SK-N-SH (cell line): Measurements from ENCODE around the gene RPS6KA2. TPM values are rescaled to one million over a fixed set of nuclear protein-coding genes. Genes with fewer than 3 reads are reported as not detected.

Experiments used
- CTCF ChIA-PET: fragments of 300-600, 350-600 bp; formaldehyde crosslinking; extraction: SDS; loops from one replicate; lab custom pipeline; 2021; lab: Yijun Ruan, JAX
- POLR2A ChIA-PET: fragments of 350-600 bp; sonication (Branson Sonifier 250); formaldehyde crosslinking; extraction: SDS; loops from one replicate; lab custom pipeline; 2020; ENCODE audit warnings: antibody characterized with exemption, inconsistent platforms; lab: Yijun Ruan, JAX
- DNase-seq: peaks from one replicate; pipeline ENCODE4 v3.0.0; 2012
- H2AFZ ChIP-seq: fragments of 200-600 bp; sonication (generic); 2 replicates; pipeline ENCODE4 v1.8.1; 2016; ENCODE audit warnings: antibody characterized with exemption, mild to moderate bottlenecking, low read depth
- H3F3A ChIP-seq: fragments of 200-600 bp; sonication (generic); replicated peaks from 2 replicates; pipeline ENCODE3; 2016; ENCODE audit warnings: antibody characterized with exemption, mild to moderate bottlenecking; ENCODE audit not compliant: insufficient read depth
- H3K27ac ChIP-seq, 2 experiments: fragments of 200-500 bp in 1 of 2; fragments of 200-600 bp in 1 of 2; sonication (Bioruptor generic) in 1 of 2; sonication (generic), shearing (Covaris generic) in 1 of 2; 2 replicates each; pipeline versions ENCODE4 v1.5.1 to v1.6.1; 2014 to 2016; ENCODE audit warnings: low read depth in 2 of 2, inconsistent platforms in 1 of 2, low read length in 1 of 2, mild to moderate bottlenecking in 1 of 2, mixed read lengths in 1 of 2
- H3K27me3 ChIP-seq: fragments of 200-600 bp; sonication (generic), shearing (Covaris generic); 2 replicates; pipeline ENCODE4 v1.6.1; 2016; ENCODE audit warnings: mixed run types; ENCODE audit not compliant: insufficient read depth
- H3K36me3 ChIP-seq, 2 experiments: fragments of 200-500 bp in 1 of 2; fragments of 200-600 bp in 1 of 2; sonication (Bioruptor generic) in 1 of 2; sonication (generic) in 1 of 2; replicated peaks in 1 of 2; 2 replicates each; pipeline versions ENCODE3 to v1.5.1; 2014 to 2016; ENCODE audit warnings: low read length in 1 of 2, mild to moderate bottlenecking in 1 of 2; ENCODE audit not compliant: insufficient read depth in 2 of 2, control insufficient read depth in 1 of 2
- H3K4me1 ChIP-seq, 2 experiments: fragments of 200-500 bp in 1 of 2; fragments of 200-600 bp in 1 of 2; sonication (Bioruptor generic) in 1 of 2; sonication (generic), shearing (Covaris generic) in 1 of 2; 2 replicates each; pipeline versions ENCODE4 v1.5.1 to v1.6.1; 2014 to 2016; ENCODE audit warnings: low read depth in 1 of 2, low read length in 1 of 2, mixed run types in 1 of 2; ENCODE audit not compliant: insufficient read depth in 2 of 2, control insufficient read depth in 1 of 2
- H3K4me2 ChIP-seq: fragments of 200-600 bp; sonication (generic), shearing (Covaris generic); 2 replicates; pipeline ENCODE4 v1.6.1; 2017; ENCODE audit warnings: mixed run types
- H3K4me3 ChIP-seq, 2 experiments: fragments of 200-500 bp in 1 of 2; fragments of 200-600 bp in 1 of 2; sonication (Bioruptor generic) in 1 of 2; sonication (generic), shearing (Covaris generic) in 1 of 2; 2 replicates each; pipeline versions ENCODE4 v1.5.1 to v1.8.1; 2014 to 2016; ENCODE audit warnings: low read depth in 2 of 2, inconsistent platforms in 1 of 2, low read length in 1 of 2, mild to moderate bottlenecking in 1 of 2, mixed read lengths in 1 of 2, moderate library complexity in 1 of 2
- H3K79me2 ChIP-seq: fragments of 200-600 bp; sonication (generic); 2 replicates; pipeline ENCODE4 v1.8.1; 2017; ENCODE audit warnings: mild to moderate bottlenecking; ENCODE audit not compliant: insufficient read depth
- H3K9ac ChIP-seq: fragments of 200-600 bp; sonication (generic); 2 replicates; pipeline ENCODE4 v1.6.1; 2017; ENCODE audit warnings: mixed run types
- H3K9me2 ChIP-seq: fragments of 200-600 bp; sonication (generic); 2 replicates; pipeline ENCODE4 v1.6.1; 2017; ENCODE audit warnings: mixed run types
- H3K9me3 ChIP-seq: fragments of 200-600 bp; sonication (generic); 2 replicates; pipeline ENCODE4 v1.6.1; 2017; ENCODE audit warnings: mixed run types, mild to moderate bottlenecking, moderate library complexity
- H4K20me1 ChIP-seq: fragments of 200-600 bp; sonication (generic); 2 replicates; pipeline ENCODE4 v1.6.1; 2017; ENCODE audit warnings: mild to moderate bottlenecking, mixed run types; ENCODE audit not compliant: insufficient read depth
- CTCF ChIP-seq: fragments of 200-600 bp; sonication (generic); IDR thresholded peaks from 2 replicates; pipeline ENCODE4 v1.6.1; 2017; ENCODE audit warnings: antibody characterized with exemption, mild to moderate bottlenecking, moderate library complexity
- EP300 ChIP-seq, 2 experiments: IDR thresholded peaks; 2 replicates each; pipeline versions ENCODE4 v1.4.0 to v1.6.1; 2012; ENCODE audit warnings: borderline replicate concordance in 1 of 2, low read depth in 1 of 2, low read length in 1 of 2
- FOXM1 ChIP-seq: IDR thresholded peaks from 2 replicates; pipeline ENCODE4 v1.4.0; 2012; ENCODE audit warnings: low read depth, mild to moderate bottlenecking
- GABPA ChIP-seq: IDR thresholded peaks from 2 replicates; pipeline ENCODE4 v1.4.0; 2012; ENCODE audit warnings: low read depth, mild to moderate bottlenecking
- MAX ChIP-seq: IDR thresholded peaks from 2 replicates; pipeline ENCODE4 v1.4.0; 2012; ENCODE audit warnings: low read depth
- NFIC ChIP-seq: IDR thresholded peaks from 2 replicates; pipeline ENCODE4 v1.4.0; 2012; ENCODE audit warnings: borderline replicate concordance
- NRF1 ChIP-seq: IDR thresholded peaks from 2 replicates; pipeline ENCODE4 v1.6.1; 2012; ENCODE audit warnings: low read depth, mild to moderate bottlenecking, low read length
- PBX3 ChIP-seq: IDR thresholded peaks from 2 replicates; pipeline ENCODE4; 2012
- POLR2AphosphoS5 ChIP-seq: IDR thresholded peaks from 2 replicates; pipeline ENCODE4 v1.6.1; 2012; ENCODE audit warnings: low read depth, low read length
- RAD21 ChIP-seq: IDR thresholded peaks from 2 replicates; pipeline ENCODE4 v1.6.1; 2012; ENCODE audit warnings: mild to moderate bottlenecking, low read length
- RCOR1 ChIP-seq: fragments of 150-350 bp; IDR thresholded peaks from 2 replicates; pipeline ENCODE4 v1.6.1; 2017; ENCODE audit warnings: antibody characterized with exemption, low read length
- REST ChIP-seq: IDR thresholded peaks from 2 replicates; pipeline ENCODE4 v1.6.1; 2012; ENCODE audit warnings: mild to moderate bottlenecking, low read depth, low read length, moderate library complexity
- SIN3A ChIP-seq: IDR thresholded peaks from 2 replicates; pipeline ENCODE4 v1.6.1; 2012; ENCODE audit warnings: low read depth, mild to moderate bottlenecking, low read length, moderate library complexity, borderline replicate concordance
- TCF12 ChIP-seq: IDR thresholded peaks from 2 replicates; pipeline ENCODE4 v1.4.0; 2012
- TEAD4 ChIP-seq: IDR thresholded peaks from 2 replicates; pipeline ENCODE4 v1.4.0; 2012; ENCODE audit warnings: mild to moderate bottlenecking, borderline replicate concordance; ENCODE audit not compliant: insufficient read depth
- USF2 ChIP-seq: fragments of 150-350 bp; IDR thresholded peaks from 2 replicates; pipeline ENCODE4 v1.6.1; 2017; ENCODE audit warnings: antibody characterized with exemption, low read length, low read depth, borderline replicate concordance
- ZBTB33 ChIP-seq: IDR thresholded peaks from 2 replicates; pipeline ENCODE4 v1.4.0; 2012; ENCODE audit warnings: low read depth, borderline replicate concordance
- whole genome bisulfite sequencing: methylation state at CpG from one replicate; pipeline ENCODE4 v1.1.6; 2017; ENCODE audit warnings: low lambda C conversion rate; 5-methylcytosine and 5-hydroxymethylcytosine counted together
- polyA plus RNA-seq, 3 experiments: library from polyadenylated mRNA; depleted of rRNA; stranded (reverse); fragments of >200 nt; gene quantifications; 2 replicates each; pipeline ENCODE4 v1.2.3, GENCODE V29; 2012

RPS6KA2 gene
- polyA plus RNA-seq, 1 of the 3 experiments (the other 2 are of a cell fraction), result 59.5 TPM

GRCh38 chr6:166604328-166604727 is 22.7 kb downstream of the RPS6KA2 start:
- H3K9me2 ChIP-seq, result no peaks in the 10 kb centered on the region
- H3K27me3 ChIP-seq, result no peaks in the 10 kb centered on the region
- no peak overlapping the region for H3K4me2 ChIP-seq
- POLR2A ChIA-PET, result no interaction called here
- H3F3A ChIP-seq, result peaks cover 9% of the 10 kb centered on the region
- H4K20me1 ChIP-seq, result no peaks in the 10 kb centered on the region
- H3K27ac ChIP-seq, result no peak overlapping the region
- DNase-seq, result no peak
- TF ChIP-seq EP300 (IDR thresholded peaks at IDR 0.05; ENCODE audit: borderline replicate concordance in 1 of 2, low read depth in 1 of 2, low read length in 1 of 2) (no peak), POLR2AphosphoS5 (no peak), NFIC (no peak)
- no peaks in the 10 kb centered on the region for H3K9me3 ChIP-seq
- peaks cover 15 to 31% of the 10 kb centered on the region in 2 experiments; a peak in 3 of 4 replicates for H3K4me1 ChIP-seq
- peaks cover 0 to 14% of the 10 kb centered on the region in 2 experiments for H3K36me3 ChIP-seq
- H3K9ac ChIP-seq, result no peak overlapping the region
- H3K4me3 ChIP-seq, result no peak overlapping the region
- CTCF ChIA-PET, result interaction anchor here (0.7 kb wide), 1 partner anchor 1372 kb away, joined by 3 read pairs; no protein-coding TSS in a partner anchor
- H3K79me2 ChIP-seq, result peaks cover 94% of the 10 kb centered on the region
- 94% methylated on average over 9 of the region's 9 CpGs for WGBS
- H2AFZ ChIP-seq, result no peak overlapping the region

GRCh38 chr6:166603043-166603690 is 23.9 kb downstream of the RPS6KA2 start:
- H3K4me3 ChIP-seq, result no peak overlapping the region
- H3K9ac ChIP-seq, result no peak overlapping the region
- no peaks in the 10 kb centered on the region for H3K9me3 ChIP-seq
- H4K20me1 ChIP-seq, result no peaks in the 10 kb centered on the region
- H2AFZ ChIP-seq, result no peak overlapping the region
- CTCF ChIA-PET, result interaction anchor here (0.7 to 2.1 kb wide), 2 partner anchors 172 to 1371 kb away, joined by 3 to 6 read pairs; no protein-coding TSS in a partner anchor
- 89% methylated on average over 12 of the region's 14 CpGs for WGBS
- H3F3A ChIP-seq, result peaks cover 16% of the 10 kb centered on the region
- H3K79me2 ChIP-seq, result peaks cover 87% of the 10 kb centered on the region
- no peaks in the 10 kb centered on the region for H3K27me3 ChIP-seq
- peaks cover 24 to 35% of the 10 kb centered on the region in 2 experiments for H3K4me1 ChIP-seq
- H3K9me2 ChIP-seq, result no peaks in the 10 kb centered on the region
- H3K36me3 ChIP-seq, result peaks cover 0 to 15% of the 10 kb centered on the region in 2 experiments
- no peak overlapping the region for H3K4me2 ChIP-seq
- no peak for DNase-seq
- H3K27ac ChIP-seq, result no peak overlapping the region
- POLR2A ChIA-PET, result no interaction called here
- TF ChIP-seq RCOR1 (no peak), PBX3 (no peak), TEAD4 (no peak), ZBTB33 (no peak), USF2 (no peak), SIN3A (no peak), REST (no peak), CTCF (no peak), FOXM1 (no peak), MAX (no peak), GABPA (no peak), RAD21 (no peak), TCF12 (no peak), NRF1 (no peak)
